Omental fat pad (tissue), 4 donors: ENCODE measurements around the gene SLIT1. TPM values are rescaled to one million over a fixed set of nuclear protein-coding genes. Genes with fewer than 3 reads are reported as not detected.

Source experiments
- ATAC-seq: fragments of 150-250 bp; one replicate; pipeline ENCODE4 v1.9.1; 2016; ENCODE audit warnings: mild to moderate bottlenecking, moderate library complexity; ENCODE audit not compliant: low FRiP score
- DNase-seq: peaks from one replicate; pipeline ENCODE4 v3.0.0-alpha.2; 2019; ENCODE audit warnings: low spot score
- total RNA-seq, 4 donors: library from RNA; depleted of rRNA; stranded (reverse); fragments of >200 nt; gene quantifications; one replicate each; pipeline ENCODE4 v1.1.0, GENCODE V29; 2016
- TF ChIP-seq, protein P1 (sequence below), 3 donors: fragments of 450-650 bp; IDR thresholded peaks; one replicate each; pipeline ENCODE4 v1.5.1; 2016 to 2017; ENCODE audit warnings: antibody characterized with exemption in 3 of 3, mild to moderate bottlenecking in 3 of 3, moderate library complexity in 2 of 3

SLIT1 gene
- total RNA-seq, 4 donors from 2014 or later, result 0.12 to 1.1 (median 0.28) TPM

- TF ChIP-seq, protein P1, sequence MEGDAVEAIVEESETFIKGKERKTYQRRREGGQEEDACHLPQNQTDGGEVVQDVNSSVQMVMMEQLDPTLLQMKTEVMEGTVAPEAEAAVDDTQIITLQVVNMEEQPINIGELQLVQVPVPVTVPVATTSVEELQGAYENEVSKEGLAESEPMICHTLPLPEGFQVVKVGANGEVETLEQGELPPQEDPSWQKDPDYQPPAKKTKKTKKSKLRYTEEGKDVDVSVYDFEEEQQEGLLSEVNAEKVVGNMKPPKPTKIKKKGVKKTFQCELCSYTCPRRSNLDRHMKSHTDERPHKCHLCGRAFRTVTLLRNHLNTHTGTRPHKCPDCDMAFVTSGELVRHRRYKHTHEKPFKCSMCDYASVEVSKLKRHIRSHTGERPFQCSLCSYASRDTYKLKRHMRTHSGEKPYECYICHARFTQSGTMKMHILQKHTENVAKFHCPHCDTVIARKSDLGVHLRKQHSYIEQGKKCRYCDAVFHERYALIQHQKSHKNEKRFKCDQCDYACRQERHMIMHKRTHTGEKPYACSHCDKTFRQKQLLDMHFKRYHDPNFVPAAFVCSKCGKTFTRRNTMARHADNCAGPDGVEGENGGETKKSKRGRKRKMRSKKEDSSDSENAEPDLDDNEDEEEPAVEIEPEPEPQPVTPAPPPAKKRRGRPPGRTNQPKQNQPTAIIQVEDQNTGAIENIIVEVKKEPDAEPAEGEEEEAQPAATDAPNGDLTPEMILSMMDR (IDR thresholded peaks at IDR 0.05), result no peak
- DNase-seq (no peak), ATAC-seq (no peak)
Measured at GRCh38 chr10:97013983-97014382, 171.8 kb downstream of the SLIT1 start.

DNA sequence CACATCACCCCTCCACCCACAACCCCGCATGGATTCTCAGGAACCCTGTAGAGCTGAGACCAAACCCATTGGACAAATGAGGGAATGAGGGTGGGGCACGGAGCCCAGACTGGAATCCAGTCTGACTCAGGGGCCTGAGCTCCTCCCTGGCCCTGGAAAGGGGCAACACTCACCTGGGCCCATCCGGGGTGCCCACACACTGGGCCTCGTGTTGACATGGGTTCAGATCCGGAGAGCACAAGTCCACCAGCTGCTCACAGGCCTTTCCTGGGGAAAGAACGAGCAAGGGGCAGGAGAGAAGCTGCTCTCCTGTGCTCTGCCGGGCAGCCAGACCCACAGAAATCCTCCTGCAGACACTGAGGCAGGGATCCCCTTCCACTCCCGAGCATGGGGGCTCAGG lies 172.2 kb downstream of the SLIT1 start:
- TF ChIP-seq, protein P1 (IDR thresholded peaks at IDR 0.05), result no peak
- DNase-seq, result no peak
- ATAC-seq, result no peak

DNA sequence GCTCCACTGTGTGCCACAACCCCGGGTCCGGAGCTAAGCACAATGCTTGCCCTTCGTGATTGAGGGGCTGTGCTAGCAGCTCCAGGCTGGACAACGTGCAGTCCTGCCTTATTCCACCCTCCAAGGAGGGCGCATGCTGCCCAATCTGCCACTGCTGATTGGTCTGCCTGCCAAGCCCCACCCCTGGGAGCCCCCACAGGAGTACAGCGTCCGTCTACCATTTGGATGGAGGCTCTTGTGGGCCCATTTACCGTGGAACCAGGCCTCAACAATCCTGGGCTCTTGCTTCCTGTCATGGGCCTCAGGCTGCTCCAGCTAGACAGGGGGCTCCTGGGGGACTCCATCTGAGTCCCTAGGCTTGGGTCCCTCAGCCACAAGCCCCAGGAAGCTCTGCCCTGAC lies 173.3 kb downstream of the SLIT1 start:
- ATAC-seq (no peak), DNase-seq (no peak)
- TF ChIP-seq, protein P1 (IDR thresholded peaks at IDR 0.05), result no peak

GRCh38 chr10:97011397-97011796 lies 174.4 kb downstream of the SLIT1 start:
- TF ChIP-seq, protein P1 (IDR thresholded peaks at IDR 0.05), result no peak
- DNase-seq (no peak), ATAC-seq (no peak)

DNA sequence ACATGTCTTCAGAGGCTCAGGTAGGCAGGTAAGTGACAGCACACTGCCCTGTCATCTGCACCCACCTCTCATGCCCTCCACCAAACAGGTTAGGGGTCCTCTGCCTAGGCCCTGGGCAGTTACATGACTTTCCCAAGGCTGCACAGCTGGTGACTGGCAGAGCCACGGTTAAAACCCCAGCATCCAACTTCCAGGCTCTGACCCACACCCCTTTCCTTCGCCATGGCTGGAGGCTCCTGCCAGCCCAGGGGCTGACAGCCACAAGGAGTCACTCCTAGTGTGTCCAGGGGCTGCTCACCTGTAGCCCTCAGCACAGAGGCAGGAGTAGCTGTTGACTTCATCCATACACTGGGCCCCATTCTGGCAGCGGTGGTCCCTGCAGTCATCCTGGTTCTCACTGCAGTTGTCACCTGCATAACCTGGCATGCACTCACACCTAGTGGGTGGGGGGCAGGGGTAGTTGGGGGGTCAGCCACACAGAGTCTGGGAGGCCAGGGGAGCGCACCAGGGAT lies 175.0 kb downstream of the SLIT1 start:
- TF ChIP-seq, protein P1 (IDR thresholded peaks at IDR 0.05), result no peak
- DNase-seq (no peak), ATAC-seq (no peak)

DNA sequence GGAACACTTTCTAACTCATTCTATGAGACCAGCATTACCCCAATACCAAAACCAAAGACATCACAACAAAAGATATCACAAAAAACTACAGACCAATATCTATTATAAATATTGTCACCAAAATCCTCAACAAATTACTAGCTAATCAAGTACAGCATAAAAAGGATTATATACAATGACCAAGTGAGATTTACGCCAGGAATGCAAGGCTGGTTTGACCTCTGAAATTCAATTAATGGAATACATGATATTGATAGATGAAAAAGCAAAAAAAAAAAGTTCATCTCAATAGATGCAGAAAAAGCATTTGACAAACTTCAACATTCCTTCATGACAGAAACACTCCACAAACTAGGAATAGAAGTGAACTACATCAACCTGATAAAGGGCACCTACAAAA lies 178.3 kb downstream of the SLIT1 start:
- ATAC-seq (no peak), DNase-seq (no peak)
- TF ChIP-seq, protein P1 (IDR thresholded peaks at IDR 0.05), result no peak

- ATAC-seq, result no peak
- DNase-seq, result no peak
- TF ChIP-seq, protein P1 (IDR thresholded peaks at IDR 0.05), result no peak
Measured at GRCh38 chr10:97006364-97006763, 179.4 kb downstream of the SLIT1 start.
